Hippocampal formation (tissue), 2 donors: ENCODE data around the gene NR6A1.

ENCODE experiments used
- DNase-seq, 2 donors: peaks; one replicate each; lab custom pipeline; 2025; lab: John Stamatoyannopoulos, UW

Gene NR6A1

GRCh38 chr9:124504530-124505005, 266.5 kb downstream of the NR6A1 start:
- DNase-seq: no peak

DNA sequence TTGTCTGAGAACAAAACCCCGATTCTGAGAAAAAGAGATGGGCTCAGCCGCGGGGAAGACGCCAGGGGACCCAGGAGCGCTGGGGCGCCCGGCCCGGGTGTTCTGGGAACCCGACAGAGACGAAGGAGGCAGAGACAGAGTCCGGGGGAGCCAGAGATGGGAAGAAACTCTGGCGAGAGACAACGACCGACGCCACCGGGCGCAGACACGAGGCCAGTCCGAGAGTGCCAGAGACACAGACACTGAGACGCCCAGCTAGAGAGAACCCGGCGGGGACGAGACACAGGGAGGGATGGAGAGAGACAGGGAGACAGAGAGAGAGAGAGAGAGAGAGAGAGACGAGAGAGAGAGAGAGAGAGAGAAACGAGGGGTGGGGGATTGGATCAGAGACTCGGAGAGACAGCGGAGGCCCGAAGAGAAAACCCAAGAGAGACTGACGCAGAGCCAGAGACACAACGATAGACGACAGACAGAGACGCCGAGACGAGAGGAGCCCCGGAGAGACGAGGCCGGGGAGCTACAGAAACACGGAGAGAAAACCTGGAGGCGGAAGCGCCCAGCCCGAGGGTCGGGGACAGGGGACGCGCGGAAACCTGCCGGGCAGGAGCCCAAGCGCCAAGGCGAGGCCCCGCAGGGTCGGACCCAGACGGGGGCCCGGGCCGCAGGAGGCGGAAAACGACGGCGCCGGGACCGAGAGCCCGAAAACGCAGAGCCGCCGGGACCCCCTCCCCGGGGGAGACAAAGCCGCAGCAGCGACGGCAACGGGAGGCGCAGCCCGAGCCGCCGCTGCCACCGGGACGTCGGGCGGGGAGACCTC, 267.2 kb downstream of the NR6A1 start:
- DNase-seq: no peak

- DNase-seq: no peak
Measured at GRCh38 chr9:124502711-124503702, 268.1 kb downstream of the NR6A1 start.

GRCh38 chr9:124501771-124502320, 269.3 kb downstream of the NR6A1 start:
- no peak for DNase-seq

DNA sequence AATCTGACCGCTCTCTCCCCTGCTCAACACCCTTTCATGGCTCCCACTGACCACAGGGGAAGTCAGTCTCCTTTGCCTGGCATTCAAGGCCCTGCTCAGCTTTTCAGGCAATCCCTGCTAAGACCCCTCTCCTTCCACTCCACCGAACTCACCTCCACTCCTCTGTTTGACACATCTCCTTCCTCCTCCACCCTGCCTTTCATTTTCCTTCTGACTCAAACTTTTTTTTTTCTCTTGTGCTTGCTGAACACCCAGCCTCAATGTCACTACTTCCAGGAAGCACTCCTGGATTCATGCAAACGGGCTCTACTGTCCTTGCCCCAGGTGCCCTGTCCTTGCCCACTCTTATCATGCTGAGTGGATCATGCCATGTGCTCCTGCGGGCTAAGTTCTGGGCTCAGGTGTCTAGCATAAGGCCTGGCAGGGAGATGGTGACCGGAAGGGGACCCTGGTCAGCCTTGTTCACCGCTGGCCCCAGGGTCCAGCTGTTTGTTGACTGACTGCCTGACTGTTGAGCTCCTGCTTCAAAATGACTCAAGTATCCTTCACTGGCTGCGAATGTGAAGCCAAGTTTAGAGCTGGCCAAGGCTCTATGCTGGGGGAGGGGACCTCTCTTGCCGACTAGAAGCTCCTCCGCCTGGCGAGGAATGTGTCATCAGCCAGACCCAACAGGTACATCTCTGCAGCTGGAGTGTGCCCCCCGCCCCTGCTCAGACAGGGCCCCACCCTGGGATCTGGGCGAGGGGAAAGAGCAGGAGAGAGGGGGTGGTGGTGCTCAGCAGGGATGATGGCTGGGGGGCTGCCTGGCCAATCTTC, 270.1 kb downstream of the NR6A1 start:
- no peak for DNase-seq

GRCh38 chr9:124500028-124500795, 270.9 kb downstream of the NR6A1 start:
- no peak for DNase-seq

- DNase-seq: no peak
Measured at GRCh38 chr9:124499216-124499615, 271.9 kb downstream of the NR6A1 start.

GRCh38 chr9:124498499-124499146, 272.5 kb downstream of the NR6A1 start:
- DNase-seq: no peak

DNA sequence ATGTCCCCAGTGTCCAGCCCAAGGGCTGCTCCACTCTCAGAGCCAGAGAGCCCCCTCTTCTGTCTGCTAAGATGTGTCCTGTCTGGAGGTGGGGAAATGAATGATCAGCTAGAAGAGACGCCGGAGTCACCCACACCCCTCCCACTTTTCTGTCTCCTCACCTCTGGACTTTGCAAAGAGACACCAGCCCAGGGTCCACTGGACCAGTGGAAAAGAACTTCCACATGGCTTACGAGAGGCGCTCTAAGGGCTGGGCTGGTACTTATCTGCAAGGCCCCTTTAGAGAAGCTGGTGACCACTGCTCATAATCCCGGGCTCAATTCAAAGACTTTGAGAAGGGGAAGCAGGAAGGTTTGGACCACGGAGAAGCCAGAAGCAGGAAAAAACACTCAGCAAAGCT, 273.1 kb downstream of the NR6A1 start:
- no peak for DNase-seq

- DNase-seq: no peak
Measured at GRCh38 chr9:124497441-124497840, 273.7 kb downstream of the NR6A1 start.

GRCh38 chr9:124496463-124496862, 274.6 kb downstream of the NR6A1 start:
- DNase-seq: no peak

- DNase-seq: no peak
Measured at GRCh38 chr9:124496075-124496449, 275.0 kb downstream of the NR6A1 start.

DNA sequence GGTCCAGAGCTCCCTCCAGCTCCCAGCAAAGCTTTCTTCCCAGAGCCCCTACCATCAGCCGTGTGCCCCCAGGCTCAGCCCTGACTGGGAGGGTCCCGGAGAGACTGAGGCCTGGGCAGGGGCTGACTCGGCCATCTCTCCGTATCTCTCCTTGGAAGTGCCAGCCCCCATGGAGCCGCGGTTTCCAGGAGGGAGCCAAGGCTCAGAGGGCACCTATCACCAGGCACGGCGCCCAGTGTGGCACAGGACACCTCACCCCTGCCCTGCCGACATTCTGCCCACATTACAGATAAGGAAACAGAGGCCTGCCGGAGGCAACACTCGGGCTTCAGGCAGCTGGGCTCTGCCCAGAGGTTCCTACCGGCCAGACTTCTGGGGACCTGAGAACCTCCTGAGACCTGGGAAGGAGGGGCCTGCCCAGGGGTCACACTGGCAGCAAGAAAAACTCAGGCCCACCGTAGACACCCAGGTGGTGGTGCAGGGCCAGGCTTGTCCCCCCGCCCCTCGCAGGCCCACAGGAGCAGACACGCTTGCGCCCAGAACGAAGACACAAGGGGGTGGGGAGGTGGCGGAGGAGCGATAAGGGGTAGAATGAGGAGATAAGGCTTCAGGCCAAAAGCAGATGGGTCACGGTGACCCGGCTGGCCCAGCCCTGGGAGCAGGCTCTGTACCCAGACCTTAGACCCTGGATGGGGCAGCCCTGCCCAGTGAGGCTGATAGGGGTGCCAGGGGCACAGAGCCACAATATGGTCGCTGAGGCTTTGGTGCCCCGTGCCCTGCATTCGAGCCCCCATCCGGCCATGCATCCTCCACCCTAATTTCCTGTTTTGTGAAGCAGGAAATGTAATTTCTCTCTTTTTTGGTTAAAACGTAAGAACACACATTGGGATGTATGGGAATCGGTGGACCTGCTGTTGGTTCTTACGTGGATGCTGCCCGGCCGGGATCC, 275.7 kb downstream of the NR6A1 start:
- DNase-seq: no peak

- no peak for DNase-seq
Measured at GRCh38 chr9:124493794-124494479, 277.2 kb downstream of the NR6A1 start.

GRCh38 chr9:124493218-124493617, 277.9 kb downstream of the NR6A1 start:
- no peak for DNase-seq

GRCh38 chr9:124492818-124493217, 278.3 kb downstream of the NR6A1 start:
- no peak for DNase-seq

DNA sequence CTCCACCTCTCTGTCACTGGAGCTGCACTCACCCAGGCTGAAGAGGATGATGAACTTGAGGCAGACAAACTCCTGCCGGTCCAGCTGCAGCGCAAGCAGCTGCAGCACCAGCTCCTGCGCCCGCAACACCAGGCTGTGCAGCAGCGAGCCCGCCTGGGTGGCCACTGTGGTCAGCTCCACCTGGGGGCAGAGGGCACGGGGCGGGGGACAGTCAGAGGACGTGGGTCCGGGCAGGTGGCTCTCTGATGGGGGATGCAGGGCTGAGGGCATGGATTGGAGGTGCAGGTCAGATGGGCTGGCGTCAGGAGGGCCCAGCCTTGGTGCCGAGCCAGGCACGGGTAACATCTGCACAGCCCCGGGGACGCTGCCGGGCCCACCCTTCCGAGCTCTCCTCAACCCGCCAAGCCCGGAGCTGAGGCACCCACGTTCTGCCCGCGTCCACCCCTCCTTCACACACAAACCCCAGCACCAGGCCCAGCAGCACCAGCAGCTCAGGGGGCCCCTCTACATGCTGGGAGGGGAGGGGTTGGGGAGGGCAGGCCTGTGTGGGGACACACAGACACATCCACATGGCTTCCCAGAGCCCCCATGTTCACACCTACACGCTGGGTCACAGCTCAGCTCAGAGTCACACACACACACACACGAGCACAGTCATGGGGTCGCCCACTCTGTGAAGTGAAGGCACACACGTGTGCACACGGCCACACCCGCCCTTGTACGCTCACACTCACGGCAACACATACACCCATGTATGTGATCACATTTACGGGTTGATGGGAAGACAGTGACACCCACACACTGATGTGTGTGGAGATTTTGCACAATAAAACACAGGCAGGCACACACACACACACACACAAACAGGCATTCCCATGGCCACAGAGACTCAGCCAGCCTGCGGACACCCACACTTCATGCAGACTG, 279.8 kb downstream of the NR6A1 start:
- DNase-seq: no peak
